Activated CD4-positive, alpha-beta T cell treated with anti-CD3 and anti-CD28 coated beads for 36 hours (primary cell): ENCODE measurements around the gene HES5. TPM values are rescaled to one million over a fixed set of nuclear protein-coding genes. Genes with fewer than 3 reads are reported as not detected.

Experiments
- ATAC-seq: fragments of 200-7000 bp; cut with Tn5 transposase; one replicate; pipeline ENCODE4 v1.10.0; 2021; ENCODE audit warnings: mild to moderate bottlenecking, moderate library complexity
- CTCF ChIA-PET: fragments of 350-600 bp; sonication (Branson Sonifier 250); formaldehyde crosslinking; loops from one replicate; lab custom pipeline; 2021; ENCODE audit warnings: antibody characterized with exemption; lab: Charles Lee
- POLR2A ChIA-PET: fragments of 350-600 bp; sonication (Branson Sonifier 250); formaldehyde crosslinking; loops from one replicate; lab custom pipeline; 2021; ENCODE audit warnings: antibody characterized with exemption, inconsistent platforms; lab: Charles Lee
- DNase-seq: peaks from one replicate; pipeline ENCODE4 v3.0.0-alpha.2; 2020
- H3K27ac Mint-ChIP-seq: one replicate; pipeline ENCODE4 v1.8.0; 2021; ENCODE audit warnings: mixed read lengths
- H3K27me3 Mint-ChIP-seq: one replicate; pipeline ENCODE4 v1.8.0; 2021; ENCODE audit warnings: mixed read lengths
- H3K36me3 Mint-ChIP-seq: one replicate; pipeline ENCODE4 v1.8.0; 2021; ENCODE audit warnings: low read depth, mixed read lengths
- H3K4me1 Mint-ChIP-seq: one replicate; pipeline ENCODE4 v1.8.0; 2021; ENCODE audit warnings: mixed read lengths
- H3K4me3 Mint-ChIP-seq: one replicate; pipeline ENCODE4 v1.8.0; 2021; ENCODE audit warnings: mild to moderate bottlenecking, moderate library complexity, mixed read lengths
- H3K9me3 Mint-ChIP-seq: one replicate; pipeline ENCODE4 v1.8.0; 2021; ENCODE audit warnings: low read depth, mixed read lengths
- intact Hi-C, 2 experiments: fragments of 100-400 bp; cut with DNase I in 1 of 2; cut with micrococcal nuclease in 1 of 2; formaldehyde crosslinking; loops; one replicate each; pipeline versions ENCODE4 v1.14.2 to v1.15.1; 2022 to 2024; cut with DNase I, micrococcal nuclease
- total RNA-seq, 2 experiments: library from RNA; stranded (reverse); gene quantifications; one replicate each; pipeline ENCODE4 v1.2.3, GENCODE V29; 2021

HES5 gene
- total RNA-seq, 2 experiments from 2014 or later: 0.14 TPM; not detected in 1

DNA sequence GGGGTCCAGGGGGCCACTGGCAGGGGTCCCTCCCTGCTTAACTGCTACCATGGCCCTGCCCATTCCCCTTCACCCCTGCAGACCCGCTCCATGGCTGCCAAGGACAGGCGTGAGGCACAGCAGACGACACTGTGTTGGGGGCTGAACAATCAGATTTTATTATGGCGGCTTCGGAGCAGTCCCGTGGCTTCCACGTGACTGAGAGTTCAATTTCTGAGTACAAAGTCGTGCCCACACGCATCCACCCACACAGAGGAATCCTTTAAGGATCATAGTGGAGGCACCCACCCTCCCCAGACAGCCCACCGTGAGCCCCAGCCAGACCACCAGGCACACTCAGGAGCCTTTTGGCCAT lies 1.5 kb downstream of the HES5 start:
- ChIA-PET POLR2A (no interaction called here), CTCF (interaction anchor here (1.1 kb wide), 1 partner anchor 17 kb away, joined by 3 read pairs; no protein-coding TSS in a partner anchor)
- H3K27ac Mint-ChIP-seq: no peak overlapping the region
- no peak for ATAC-seq
- no peak for DNase-seq
- H3K4me3 Mint-ChIP-seq: peak overlapping the region; percentile 59
- H3K27me3 Mint-ChIP-seq: peaks cover 10% of the 10 kb centered on the region
- H3K36me3 Mint-ChIP-seq: no peaks in the 10 kb centered on the region
- peaks cover 32% of the 10 kb centered on the region for H3K4me1 Mint-ChIP-seq
- intact Hi-C loops: loop anchor here in 1 of 2 experiments (10.0 kb wide), 2 partner anchors 1096 to 1326 kb away; partner anchors contain the start of genes CEP104, DFFB and TPRG1L
- H3K9me3 Mint-ChIP-seq: no peaks in the 10 kb centered on the region

DNA sequence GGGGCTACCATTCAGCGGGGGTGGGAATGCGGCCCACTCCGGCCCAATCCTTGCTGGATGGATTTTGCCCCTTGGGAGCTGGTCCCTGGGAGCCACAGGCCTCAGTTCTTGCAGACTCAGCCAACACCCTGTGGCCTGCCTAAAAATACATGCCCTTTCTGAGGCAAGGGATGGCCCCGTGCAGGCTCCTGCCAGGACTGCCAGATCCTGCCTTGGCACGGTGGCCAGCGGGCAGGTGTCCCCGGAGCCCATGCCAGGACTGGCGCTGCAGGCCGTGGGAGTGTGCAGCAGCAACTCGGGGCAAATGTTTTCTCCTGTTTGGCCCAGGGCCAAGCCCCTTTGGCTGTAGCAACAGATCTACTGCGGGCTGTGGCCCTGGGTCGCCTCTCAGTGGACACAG lies 2.0 kb downstream of the HES5 start:
- POLR2A ChIA-PET: no interaction called here

DNA sequence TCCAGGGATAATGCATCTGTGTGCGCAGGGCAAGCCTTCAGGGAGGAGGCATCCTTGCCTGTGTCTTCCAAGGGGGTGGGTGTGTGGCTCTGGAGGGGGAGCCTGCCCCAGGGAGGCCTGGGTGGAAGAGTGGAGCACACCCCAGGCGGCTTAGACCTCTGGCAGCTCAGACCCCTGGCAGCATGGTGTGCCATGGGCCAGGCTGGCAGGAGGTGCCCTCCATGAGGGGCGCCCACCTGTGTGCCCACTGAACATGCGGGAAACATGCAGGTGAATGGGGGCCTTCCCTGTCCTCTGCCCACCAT lies 2.6 kb downstream of the HES5 start:
- ATAC-seq (no peak), DNase-seq (no peak)
- no peaks in the 10 kb centered on the region for H3K9me3 Mint-ChIP-seq
- ChIA-PET POLR2A (no interaction called here), CTCF (interaction anchor here (2.4 kb wide), 1 partner anchor 12 kb away, joined by 9 read pairs; no protein-coding TSS in a partner anchor)
- H3K36me3 Mint-ChIP-seq: no peaks in the 10 kb centered on the region
- H3K27me3 Mint-ChIP-seq: peaks cover 7% of the 10 kb centered on the region
- H3K4me1 Mint-ChIP-seq: peaks cover 42% of the 10 kb centered on the region
- H3K4me3 Mint-ChIP-seq: no peak overlapping the region
- H3K27ac Mint-ChIP-seq: no peak overlapping the region
- intact Hi-C loops: loop anchor here (2.0 to 10.0 kb wide), 5 partner anchors 59 to 1327 kb away; partner anchors contain the start of genes CEP104 (in 1 of the 2), DFFB (in 1 of the 2), FAAP20 (in 1 of the 2) and PEX10 (in 1 of the 2)

More for the DNA sequence above, 2.0 kb downstream of the HES5 start:
- Mint-ChIP-seq H3K4me1 (peaks cover 37% of the 10 kb centered on the region), H3K36me3 (no peaks in the 10 kb centered on the region), H3K27ac (no peak overlapping the region), H3K27me3 (peaks cover 7% of the 10 kb centered on the region), H3K4me3 (no peak overlapping the region), H3K9me3 (no peaks in the 10 kb centered on the region)
- CTCF ChIA-PET: interaction anchor here (0.7 kb wide), 1 partner anchor 12 kb away, joined by 3 read pairs; no protein-coding TSS in a partner anchor
- DNase-seq (no peak), ATAC-seq (no peak)
- intact Hi-C loops: loop anchor here in 1 of 2 experiments (10.0 kb wide), 2 partner anchors 1097 to 1327 kb away; partner anchors contain the start of genes CEP104, DFFB and TPRG1L

DNA sequence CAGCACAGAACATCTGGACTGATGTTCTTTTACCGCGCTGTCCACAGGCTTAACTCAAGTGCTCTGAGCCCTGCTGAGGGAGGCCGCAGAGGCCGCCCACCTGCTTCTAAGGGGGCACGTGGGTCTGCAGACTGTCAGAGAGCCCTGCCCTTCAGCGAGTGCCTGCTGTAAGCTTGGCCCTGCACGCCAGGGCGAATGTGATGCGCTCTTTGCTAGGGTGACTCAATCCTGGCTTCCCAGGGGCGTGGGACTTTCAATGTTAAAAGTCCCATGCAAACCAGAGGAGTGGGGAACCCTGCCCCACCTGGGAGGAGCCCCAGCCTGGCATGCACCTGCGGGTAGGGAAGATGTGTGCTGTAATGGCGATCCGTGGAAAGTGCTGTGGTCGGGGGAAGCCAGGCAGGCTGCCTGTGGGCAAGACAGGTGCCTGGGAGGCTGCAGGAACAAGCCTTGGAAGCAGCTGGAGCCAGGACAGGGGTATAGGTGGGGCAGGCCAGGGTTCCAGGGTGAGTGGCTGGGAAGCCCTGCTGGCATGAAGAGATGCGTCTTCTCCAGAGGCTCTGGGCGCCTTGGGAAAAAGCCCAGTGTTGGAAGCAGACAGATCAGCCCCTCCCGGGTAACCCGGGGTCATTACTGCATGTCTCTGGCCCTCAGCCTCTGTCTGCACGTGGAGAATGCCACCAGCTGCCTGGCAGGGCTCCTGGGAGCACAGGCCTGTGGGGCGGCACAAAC lies 3.1 kb downstream of the HES5 start:
- CTCF ChIA-PET: interaction anchor here (0.6 to 2.4 kb wide), 6 partner anchors 8 to 39 kb away, joined by 3 to 9 read pairs (median 4); no protein-coding TSS in a partner anchor
- Mint-ChIP-seq H3K4me3 (peak overlapping the region; percentile 77), H3K9me3 (no peaks in the 10 kb centered on the region), H3K27me3 (peaks cover 6% of the 10 kb centered on the region), H3K36me3 (no peaks in the 10 kb centered on the region), H3K27ac (peak overlapping the region; percentile 4), H3K4me1 (peaks cover 43% of the 10 kb centered on the region)
- POLR2A ChIA-PET: interaction anchor here (0.5 to 1.5 kb wide), 6 partner anchors 17 to 912 kb away, joined by 3 to 6 read pairs (median 3); partner anchors contain the start of genes MORN1 and RER1
- ATAC-seq: peak; percentile 66
- intact Hi-C loops: loop anchor here (1.0 to 10.0 kb wide), 12 partner anchors 21 to 1328 kb away; partner anchors contain the start of genes PRXL2B (in 2 of the 2), CEP104 (in 1 of the 2), DFFB (in 1 of the 2) and FAAP20 (in 1 of the 2)
- DNase-seq: peak; percentile 88

DNA sequence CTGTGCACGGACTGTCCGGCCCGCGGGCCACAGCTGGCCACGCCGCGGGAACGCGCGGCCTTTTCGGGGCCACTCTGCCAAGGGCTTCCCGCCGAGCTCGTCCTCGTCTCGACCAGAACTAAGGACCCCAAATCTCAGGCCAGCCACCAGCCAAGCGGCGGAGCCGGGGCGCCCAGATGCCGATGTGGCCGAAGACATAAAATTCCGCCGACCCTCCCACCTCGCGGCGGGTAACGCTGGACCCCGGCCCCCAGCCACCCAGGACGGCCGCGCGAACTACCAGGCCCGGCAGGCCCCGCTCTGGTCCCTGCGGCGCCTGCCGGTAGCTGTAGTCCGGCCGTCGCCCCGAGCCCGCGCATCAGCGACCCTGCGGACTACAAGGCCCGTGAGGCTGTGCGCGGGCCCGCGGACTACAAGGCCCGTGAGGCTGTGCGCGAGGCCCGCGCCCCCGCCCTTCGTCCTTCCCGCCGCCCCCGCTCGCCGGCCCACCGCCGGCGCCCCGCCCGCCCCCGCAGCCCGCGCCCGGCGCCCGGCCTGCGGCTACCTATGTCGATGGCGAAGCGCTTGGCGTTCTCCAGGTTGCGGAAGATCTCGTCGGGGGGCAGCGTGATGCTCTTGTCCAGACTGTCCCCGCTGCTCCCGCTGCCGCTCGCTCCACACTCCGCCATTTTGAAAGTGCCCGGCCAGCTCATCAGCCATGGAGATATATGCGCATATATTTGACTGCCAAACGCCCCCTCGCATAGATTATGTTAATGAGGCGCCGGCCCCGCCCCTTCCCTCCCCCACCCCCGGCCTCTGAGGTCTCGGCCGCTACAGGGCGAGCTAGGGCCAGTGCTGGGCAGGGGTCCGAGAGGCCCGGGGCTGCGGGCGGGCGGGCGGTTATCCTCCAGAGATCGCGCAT lies 3.9 kb downstream of the HES5 start, which contains the start of gene PANK4:
Gene PANK4, minus strand, starts transcription at position 677 of the 904 bp plus-strand sequence. Its CDS starts 9 bp downstream, at position 668.
- Mint-ChIP-seq H3K27ac (peak within 1 kb of the TSS; percentile 91), H3K4me1 (peaks cover 43% of the 10 kb centered on the region), H3K4me3 (peak within 1 kb of the TSS; percentile 77), H3K36me3 (peaks cover 2% of the 10 kb centered on the region), H3K9me3 (no peaks in the 10 kb centered on the region), H3K27me3 (peaks cover 3% of the 10 kb centered on the region)
- intact Hi-C loops: loop anchor here (1.0 to 10.0 kb wide), 12 partner anchors 22 to 1329 kb away; partner anchors contain the start of genes PRXL2B (in 2 of the 2), CEP104 (in 1 of the 2), DFFB (in 1 of the 2) and FAAP20 (in 1 of the 2)
- POLR2A ChIA-PET: interaction anchor here (0.5 to 1.5 kb wide), 10 partner anchors 18 to 912 kb away, joined by 3 to 6 read pairs (median 3); partner anchors contain the start of genes MORN1 and RER1
- DNase-seq (peak; percentile 96), ATAC-seq (peak; percentile 87)
- CTCF ChIA-PET: interaction anchor here (0.6 to 2.4 kb wide), 10 partner anchors 9 to 287 kb away, joined by 3 to 9 read pairs (median 4); partner anchors contain the start of gene TNFRSF14

DNA sequence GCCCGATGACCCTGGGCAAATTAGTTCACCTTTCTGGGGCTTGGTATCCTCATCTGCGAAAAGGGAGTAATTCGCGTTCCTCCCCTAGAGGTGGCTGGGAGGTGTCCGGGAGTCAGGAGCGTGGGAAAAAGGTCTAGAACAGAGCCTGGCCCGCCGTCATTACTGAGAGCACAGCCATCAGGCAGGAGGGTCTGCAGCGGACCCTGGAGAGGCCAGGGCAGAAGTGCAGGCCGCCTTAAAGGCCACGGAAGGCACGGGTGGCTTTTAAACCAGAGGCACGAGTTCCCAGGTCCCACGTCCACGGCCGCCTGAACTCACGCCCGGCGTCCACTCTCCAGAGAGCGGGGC lies 4.5 kb downstream of the HES5 start:
- DNase-seq (no peak), ATAC-seq (no peak)
- H3K4me1 Mint-ChIP-seq: peaks cover 43% of the 10 kb centered on the region
- H3K9me3 Mint-ChIP-seq: no peaks in the 10 kb centered on the region
- peak overlapping the region; percentile 77 for H3K4me3 Mint-ChIP-seq
- ChIA-PET POLR2A (interaction anchor here (0.8 to 1.5 kb wide), 3 partner anchors 18 to 298 kb away, joined by 3 to 4 read pairs (median 3); no protein-coding TSS in a partner anchor), CTCF (interaction anchor here (0.9 to 2.4 kb wide), 7 partner anchors 10 to 110 kb away, joined by 3 to 9 read pairs (median 6); partner anchors contain the start of gene TNFRSF14)
- H3K27me3 Mint-ChIP-seq: no peaks in the 10 kb centered on the region
- intact Hi-C loops: loop anchor here in 1 of 2 experiments (10.0 kb wide), 2 partner anchors 1099 to 1329 kb away; partner anchors contain the start of genes CEP104, DFFB and TPRG1L
- peaks cover 8% of the 10 kb centered on the region for H3K36me3 Mint-ChIP-seq
- H3K27ac Mint-ChIP-seq: peak overlapping the region; percentile 87

DNA sequence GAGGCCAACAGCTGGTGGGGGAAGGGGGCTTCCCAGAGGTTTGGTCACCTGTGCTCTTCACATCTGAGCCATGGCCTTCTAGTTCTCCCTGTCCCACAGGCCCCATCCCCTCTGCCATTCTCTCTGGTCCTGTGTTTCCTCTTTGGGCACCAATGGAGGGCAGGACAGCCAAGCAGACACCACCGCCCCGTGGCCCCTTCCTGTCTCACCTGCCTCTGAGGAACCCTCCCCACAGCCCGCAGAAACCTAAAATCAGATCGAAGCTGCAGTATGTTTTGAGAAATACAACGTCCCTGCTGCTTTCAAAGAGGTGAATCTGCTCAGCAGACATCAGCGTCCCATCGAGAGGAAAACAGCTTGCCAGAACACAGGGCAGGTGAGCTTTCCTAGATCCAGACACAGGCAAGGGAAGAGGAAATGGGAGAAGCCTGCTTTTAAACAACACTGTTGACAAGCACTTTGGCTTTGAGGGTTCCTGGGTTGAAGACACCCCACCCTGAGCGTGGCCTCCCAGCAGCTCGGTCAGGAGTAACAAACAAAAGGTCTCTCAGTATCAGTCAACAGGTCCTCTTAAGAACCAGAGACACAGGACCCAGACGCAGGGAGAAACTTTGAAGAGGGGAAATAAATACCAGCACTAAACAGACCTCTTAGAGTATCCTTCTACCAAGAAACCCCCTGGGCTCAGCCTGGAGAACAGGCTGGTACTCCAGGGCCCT lies 6.0 kb downstream of the HES5 start:
- H3K27ac Mint-ChIP-seq: peak overlapping the region; percentile 87
- peaks cover 11% of the 10 kb centered on the region for H3K36me3 Mint-ChIP-seq
- POLR2A ChIA-PET: interaction anchor here (0.5 kb wide), 1 partner anchor 1014 kb away, joined by 3 read pairs; no protein-coding TSS in a partner anchor
- H3K4me1 Mint-ChIP-seq: peaks cover 42% of the 10 kb centered on the region
- no peak for ATAC-seq
- CTCF ChIA-PET: interaction anchor here (0.6 to 1.3 kb wide), 7 partner anchors 10 to 117 kb away, joined by 3 to 5 read pairs (median 4); no protein-coding TSS in a partner anchor
- no peaks in the 10 kb centered on the region for H3K27me3 Mint-ChIP-seq
- H3K4me3 Mint-ChIP-seq: peak overlapping the region; percentile 77
- DNase-seq: peak; percentile 61
- H3K9me3 Mint-ChIP-seq: no peaks in the 10 kb centered on the region
- intact Hi-C loops: loop anchor here (1.0 to 10.0 kb wide), 3 partner anchors 110 to 1331 kb away; partner anchors contain the start of genes CEP104 (in 1 of the 2), DFFB (in 1 of the 2) and TPRG1L (in 1 of the 2)

DNA sequence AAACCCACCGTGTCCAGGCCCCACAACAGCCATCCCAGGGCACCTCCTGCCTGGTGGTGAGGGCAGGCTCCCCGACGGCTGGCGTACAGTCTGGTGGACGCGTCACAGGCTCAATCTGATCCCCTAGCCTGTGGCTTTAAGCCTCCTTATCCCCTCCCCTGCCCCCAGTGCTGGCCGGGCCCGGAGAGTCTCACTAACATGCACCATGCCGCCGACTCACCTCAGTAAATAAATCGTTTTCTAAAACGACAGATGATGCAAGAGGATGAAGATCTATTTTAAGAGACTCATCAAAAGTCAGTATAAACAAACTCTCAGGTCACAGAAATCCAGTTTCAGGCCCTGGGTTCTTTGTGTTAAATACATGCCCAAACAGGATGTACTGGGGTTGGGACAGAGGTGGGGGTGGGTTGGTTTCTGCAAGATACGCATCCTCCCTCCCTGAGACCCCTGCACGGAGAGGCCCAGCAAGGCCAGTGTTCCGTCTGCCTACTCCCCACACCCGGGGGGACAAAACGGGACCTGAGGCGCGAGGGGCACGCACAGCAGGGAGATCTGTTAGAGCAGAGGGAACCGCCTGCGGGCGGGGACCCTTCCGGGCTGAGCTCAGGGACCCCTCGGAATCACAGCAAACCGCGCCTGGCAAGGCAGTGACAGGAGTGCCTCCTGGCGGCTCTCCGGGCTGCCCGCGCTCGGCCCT lies 6.7 kb downstream of the HES5 start:
- POLR2A ChIA-PET: no interaction called here
- DNase-seq: peak; percentile 63
- CTCF ChIA-PET: interaction anchor here (0.6 to 1.3 kb wide), 5 partner anchors 12 to 116 kb away, joined by 3 to 5 read pairs (median 4); no protein-coding TSS in a partner anchor
- intact Hi-C loops: loop anchor here in 1 of 2 experiments (10.0 kb wide), 2 partner anchors 1101 to 1331 kb away; partner anchors contain the start of genes CEP104, DFFB and TPRG1L
- Mint-ChIP-seq H3K27ac (peak overlapping the region; percentile 87), H3K4me1 (peaks cover 36% of the 10 kb centered on the region), H3K36me3 (peaks cover 17% of the 10 kb centered on the region), H3K4me3 (peak overlapping the region; percentile 77), H3K27me3 (no peaks in the 10 kb centered on the region), H3K9me3 (no peaks in the 10 kb centered on the region)
- peak; percentile 4 for ATAC-seq

DNA sequence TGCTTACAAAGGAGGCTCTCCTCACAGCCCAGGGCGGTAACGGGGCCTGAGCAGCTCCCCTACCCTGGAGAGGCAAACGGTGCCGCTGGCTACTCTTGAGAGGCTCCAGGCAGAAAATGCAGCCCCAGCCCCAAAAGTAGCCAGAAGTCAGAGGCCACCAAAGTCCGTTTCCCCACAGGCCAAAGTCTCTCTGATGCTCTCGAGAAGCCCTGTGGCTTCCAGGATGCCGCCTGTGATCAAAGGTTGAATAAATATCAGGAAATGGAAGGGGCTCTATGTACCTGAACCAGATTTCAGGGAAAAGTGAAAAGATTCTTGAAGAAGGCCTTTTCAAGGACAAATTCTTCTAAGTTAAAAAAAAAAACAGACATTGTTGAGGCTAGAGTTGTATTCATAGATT lies 7.8 kb downstream of the HES5 start:
- DNase-seq: no peak
- intact Hi-C loops: loop anchor here in 1 of 2 experiments (10.0 kb wide), 2 partner anchors 1103 to 1333 kb away; partner anchors contain the start of genes CEP104, DFFB and TPRG1L
- Mint-ChIP-seq H3K9me3 (no peaks in the 10 kb centered on the region), H3K27ac (no peak overlapping the region), H3K4me1 (peaks cover 33% of the 10 kb centered on the region), H3K36me3 (peaks cover 19% of the 10 kb centered on the region), H3K4me3 (no peak overlapping the region), H3K27me3 (no peaks in the 10 kb centered on the region)
- no peak for ATAC-seq
- CTCF ChIA-PET: no interaction called here
- POLR2A ChIA-PET: no interaction called here
